MM.1S (cell line): ENCODE measurements around the gene IDH1.

ENCODE experiments used
- CTCF ChIP-seq: fragments of 300-600 bp; sonication (generic); IDR thresholded peaks from 2 replicates; pipeline ENCODE4 v1.5.1; 2016; ENCODE audit warnings: antibody characterized with exemption, low read length, mixed read lengths
- EZH2 ChIP-seq: fragments of 300-600 bp; sonication (generic); optimal IDR thresholded peaks from 2 replicates; pipeline ENCODE3; 2017; ENCODE audit warnings: low read depth, mild to moderate bottlenecking, antibody characterized with exemption, low read length, mixed read lengths
- EZH2phosphoT487 ChIP-seq: fragments of 300-600 bp; sonication (generic); IDR thresholded peaks from 2 replicates; pipeline ENCODE4 v1.6.1; 2018; ENCODE audit warnings: antibody characterized with exemption, low read length

GRCh38 chr2:208248601-208249000 lies 6.3 kb downstream of the IDH1 start:
- no peak for TF ChIP-seq CTCF
- no peak for TF ChIP-seq EZH2phosphoT487
- TF ChIP-seq EZH2, result no peak
